ENCODE data around the gene SIPA1.
"Not testable (repeated sequence)": the region's sequence is repeated elsewhere in the genome, so short reads cannot be mapped to it uniquely, and the experiment has no call there.

The SIPA1 gene

DNA sequence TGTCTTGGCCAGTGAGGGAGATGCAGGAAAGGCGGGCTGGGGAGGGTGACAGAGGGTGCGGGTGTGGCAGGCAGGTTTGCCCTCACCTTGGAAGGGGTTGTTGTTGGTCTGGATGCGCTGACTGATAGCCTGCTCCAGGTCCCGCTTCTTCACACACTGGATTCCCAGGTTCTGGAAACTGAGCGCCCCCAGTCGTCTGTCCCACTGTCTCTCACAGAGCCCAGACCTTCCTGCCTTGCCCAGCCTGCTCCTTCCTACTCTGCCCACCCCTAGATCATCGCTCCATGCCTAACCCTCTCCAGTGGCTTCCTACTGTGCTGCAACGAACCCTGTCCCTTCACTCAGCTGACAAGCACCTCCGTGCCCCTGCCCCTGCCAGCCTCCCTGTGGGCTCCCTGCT lies 22.1 kb downstream of the SIPA1 start:
- DNase-seq (ENCODE audit: low read depth): no peak

DNA sequence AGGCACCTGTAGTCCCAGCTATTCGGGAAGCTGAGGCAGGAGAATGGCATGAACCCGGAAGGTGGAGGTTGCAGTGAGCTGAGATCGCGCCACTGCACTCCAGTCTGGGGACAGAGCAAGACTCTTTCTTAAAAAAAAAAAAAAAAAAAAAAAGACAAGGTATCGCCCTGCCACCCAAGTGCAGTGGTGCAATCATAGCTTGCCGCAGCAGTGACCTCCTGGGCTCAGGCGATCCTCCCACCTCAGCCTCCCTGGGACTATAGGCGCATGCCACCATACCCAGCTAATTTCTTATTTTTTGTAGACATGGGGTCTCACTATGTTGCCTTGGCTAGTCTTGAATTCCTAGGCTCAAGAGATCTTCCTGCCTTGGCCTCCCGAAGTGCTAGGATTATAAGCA lies 23.0 kb downstream of the SIPA1 start:
- not testable (repeated sequence) for DNase-seq (ENCODE audit: low read depth)

DNA sequence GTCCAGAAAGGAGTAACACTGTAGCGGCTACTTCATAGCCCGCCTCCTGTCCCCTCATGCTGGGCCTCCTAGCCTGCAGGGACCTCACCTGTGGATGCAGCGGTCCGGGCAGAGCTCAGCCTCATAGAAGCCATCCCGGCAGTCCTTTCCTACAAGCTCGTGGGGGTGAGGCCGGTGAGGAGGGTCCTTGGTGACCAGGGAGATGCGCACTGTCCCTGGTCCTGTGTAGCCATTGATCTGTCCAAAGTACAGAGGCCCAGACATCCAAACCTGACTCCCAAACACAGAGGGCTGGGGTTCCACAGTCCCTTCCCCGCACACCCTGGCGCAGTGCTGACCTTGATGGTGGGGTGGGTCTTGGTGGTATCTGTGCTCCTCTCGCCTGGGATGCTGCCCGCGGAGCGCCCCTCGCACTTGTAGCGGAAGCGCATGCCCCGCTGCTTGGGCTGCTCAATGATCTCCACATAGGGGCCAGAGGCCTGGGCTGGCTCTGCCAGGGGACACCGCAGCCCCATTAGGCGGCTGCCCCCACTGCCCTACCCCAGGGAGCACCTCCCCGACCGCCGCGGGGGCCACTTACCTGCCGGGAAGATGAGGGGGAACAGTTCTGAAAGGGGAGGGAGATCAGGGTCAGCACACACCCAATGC lies 23.8 kb downstream of the SIPA1 start:
- no peak for DNase-seq (ENCODE audit: low read depth)

DNA sequence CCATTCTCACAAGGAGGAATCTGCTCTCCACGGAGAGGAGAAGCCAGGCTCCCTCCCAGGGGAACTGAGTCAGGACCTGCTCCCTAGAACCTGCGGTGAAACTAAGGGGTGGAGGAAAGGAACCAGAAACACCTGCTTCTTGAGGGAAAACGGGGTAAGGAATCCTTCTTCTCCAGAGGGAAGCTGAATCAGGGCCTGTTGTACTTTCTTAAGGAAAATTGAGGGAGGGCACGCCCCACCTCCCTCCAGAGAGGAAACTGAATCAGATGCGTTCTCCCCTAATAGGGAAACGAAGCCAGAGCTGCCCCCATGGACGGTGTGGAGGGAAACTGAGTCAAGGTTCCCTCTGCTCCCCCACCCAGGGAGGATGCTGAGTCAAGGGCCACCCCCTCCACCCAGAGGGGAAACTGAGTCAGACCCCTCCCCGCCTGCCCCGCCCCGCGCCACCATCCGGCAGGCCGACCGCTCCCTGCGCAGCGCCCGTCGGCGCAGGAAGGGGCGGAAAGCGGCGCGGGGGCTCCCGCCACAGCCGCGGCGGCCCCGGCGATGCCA lies 24.4 kb downstream of the SIPA1 start:
- peak; percentile 19 for DNase-seq (ENCODE audit: low read depth)

DNA sequence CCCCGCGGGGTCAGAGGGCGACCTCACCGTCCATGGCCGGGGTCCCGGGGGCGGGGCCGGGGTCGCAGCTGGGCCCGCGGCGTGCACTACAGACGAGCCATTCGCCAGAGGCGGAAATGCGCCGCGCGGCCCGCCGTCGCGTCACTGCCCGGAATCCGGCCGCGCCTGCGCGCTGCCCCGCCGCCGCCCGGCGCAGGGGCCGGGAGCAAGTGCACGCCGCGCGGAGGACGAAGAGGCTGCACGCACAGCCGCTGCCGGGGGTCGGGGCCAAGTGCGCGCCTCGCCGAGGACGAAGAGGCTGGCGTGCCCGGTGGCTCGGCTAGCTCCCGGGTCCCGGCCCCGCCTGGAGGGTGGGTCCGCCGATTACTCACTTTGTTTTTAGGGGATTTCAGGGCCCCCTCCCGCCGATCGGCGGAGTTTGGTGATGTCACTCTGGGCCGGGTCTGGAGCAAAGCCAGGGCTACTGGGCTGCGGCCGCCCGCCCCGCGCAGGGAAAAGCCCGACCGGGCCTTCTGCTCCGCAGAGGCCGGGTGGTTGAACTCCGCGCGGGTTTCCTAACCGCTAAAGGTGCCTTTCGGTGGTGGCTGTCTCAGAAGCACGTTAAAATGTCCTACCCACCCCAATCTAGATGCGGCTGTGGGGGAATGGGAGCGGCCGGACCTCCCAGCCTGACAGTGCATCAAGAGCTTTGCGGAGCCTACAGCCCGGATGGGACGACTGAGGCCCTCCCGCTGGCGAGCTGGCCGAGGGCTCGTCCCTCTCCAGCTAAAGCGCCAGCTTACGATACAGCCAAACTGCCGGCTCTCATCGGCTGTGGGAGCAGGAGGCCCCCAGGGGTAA lies 25.1 kb downstream of the SIPA1 start, which contains the start of gene RELA:
Gene RELA, minus strand, starts transcription at position 118 of the 840 bp plus-strand sequence. Its CDS starts 84 bp downstream, at position 34.
- peak; percentile 94 for DNase-seq (ENCODE audit: low read depth)

DNA sequence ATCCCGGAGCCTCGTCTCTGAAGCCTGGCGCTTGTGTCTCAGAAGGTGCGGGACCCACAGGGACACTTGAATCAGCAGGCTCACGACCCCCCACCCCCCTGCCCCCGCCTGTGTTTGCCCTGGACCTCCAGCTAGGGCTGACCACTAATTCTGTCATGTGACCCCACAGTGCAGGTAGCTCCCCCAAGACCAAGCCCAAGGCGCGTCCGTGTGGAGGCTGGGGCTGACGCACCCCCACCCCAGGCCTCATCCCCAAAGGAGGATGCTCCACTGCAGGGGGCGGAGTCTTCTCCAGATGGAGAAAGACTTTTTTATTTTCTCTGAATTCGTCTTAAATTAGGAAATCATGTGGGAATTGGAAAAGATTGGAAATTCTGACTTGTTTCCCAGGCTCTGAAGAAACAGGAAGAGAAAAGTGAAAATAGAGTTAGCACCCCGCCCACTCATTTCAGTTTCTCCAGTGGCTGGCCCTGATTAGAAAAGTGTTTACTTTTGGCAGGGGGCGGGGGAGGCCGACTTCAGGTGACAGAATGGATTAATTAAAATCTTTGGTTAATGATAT lies 25.8 kb downstream of the SIPA1 start:
- DNase-seq (ENCODE audit: low read depth): peak; percentile 66

DNA sequence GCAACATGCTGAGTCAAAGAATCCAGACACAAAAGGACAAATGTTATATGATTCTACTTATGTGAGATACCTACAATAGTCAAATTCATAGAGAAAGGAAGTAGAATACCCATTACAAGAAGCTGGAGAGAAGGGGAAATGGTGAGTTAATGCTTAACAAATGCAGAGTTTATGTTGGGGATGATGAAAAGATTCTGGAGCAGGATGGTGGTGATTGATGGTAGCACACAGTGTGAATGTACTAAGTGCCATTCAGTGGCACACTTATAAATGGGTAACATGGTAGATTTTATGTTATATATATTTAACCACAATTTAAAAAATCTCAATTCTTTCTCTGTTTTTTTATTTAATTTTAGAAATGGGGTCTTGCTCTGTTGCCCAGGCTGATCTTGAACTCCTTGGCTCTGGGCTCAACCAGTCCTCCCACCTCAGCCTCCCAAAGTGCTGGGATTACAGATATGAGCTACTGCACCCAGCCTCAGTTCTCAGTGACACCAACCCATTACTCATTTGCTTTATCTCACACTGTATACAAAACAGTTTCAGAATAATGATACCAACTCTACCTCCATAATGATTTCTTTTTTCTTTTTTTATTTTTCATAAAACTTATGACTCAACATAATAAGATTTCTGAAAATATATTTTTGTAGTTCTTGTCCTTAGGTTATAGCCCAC lies 34.4 kb downstream of the SIPA1 start:
- DNase-seq (ENCODE audit: low read depth): no peak

DNA sequence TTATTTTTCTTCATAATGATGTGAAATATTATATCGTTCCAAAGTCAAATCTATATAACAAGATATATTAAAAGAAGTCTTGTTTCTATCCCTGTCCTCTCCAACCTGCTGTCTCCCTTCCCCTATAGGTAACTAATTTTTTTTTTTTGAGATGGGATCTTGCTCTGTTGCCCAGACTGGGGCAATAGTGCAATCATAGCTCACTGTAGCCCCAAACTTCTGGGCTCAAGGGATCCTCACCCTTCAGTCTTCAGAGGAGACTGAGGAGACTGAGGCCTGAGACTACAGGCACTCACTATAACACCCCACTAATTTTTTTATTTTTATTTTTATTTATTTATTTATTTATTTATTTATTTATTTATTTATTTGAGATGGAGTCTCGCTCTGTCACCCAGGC lies 35.1 kb downstream of the SIPA1 start:
- DNase-seq (ENCODE audit: low read depth): no peak

DNA sequence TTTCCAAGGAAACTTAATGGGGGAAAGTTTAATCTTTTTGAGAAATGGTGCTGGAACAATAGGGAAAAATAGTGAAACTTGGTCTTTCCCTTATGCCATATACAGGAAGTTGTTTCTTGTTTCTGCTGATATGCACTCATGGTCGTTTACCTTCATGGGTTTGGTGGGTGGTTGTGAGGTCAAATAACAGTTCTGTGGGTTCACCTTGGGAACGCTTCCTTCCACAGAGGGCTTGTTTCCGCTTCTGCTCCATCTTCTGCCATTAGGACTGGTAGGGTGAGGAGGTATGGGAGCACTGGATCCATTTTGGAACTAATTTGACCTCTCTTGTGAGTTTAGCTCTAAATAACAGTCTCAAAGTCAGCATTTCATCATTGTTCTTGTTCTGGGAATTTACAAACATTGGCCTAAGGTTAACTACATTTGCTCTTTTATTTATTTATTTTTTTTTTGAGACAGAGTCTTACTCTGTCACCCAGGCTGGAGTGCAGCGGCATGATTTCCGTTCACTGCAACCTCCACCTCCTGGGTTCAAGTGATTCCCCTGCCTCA lies 42.4 kb downstream of the SIPA1 start:
- no peak for DNase-seq (ENCODE audit: low read depth)

DNA sequence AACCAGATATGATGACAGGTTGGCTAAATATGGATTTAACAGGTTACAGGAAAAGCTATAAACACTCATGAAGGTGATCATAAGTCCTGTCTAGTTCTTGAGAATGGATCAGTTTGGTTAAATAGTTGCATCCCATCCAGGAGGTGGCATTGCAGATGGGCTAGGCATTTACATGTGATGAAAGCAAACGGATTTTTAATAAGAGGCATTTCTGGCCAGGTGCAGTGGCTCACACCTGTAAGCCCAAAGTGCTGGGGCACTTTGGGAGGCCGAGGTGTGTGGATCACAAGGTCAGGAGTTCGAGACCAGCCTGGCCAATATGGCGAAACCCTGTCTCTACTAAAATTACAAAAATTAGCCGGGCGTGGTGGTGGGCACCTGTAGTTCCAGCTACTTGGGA lies 45.6 kb downstream of the SIPA1 start:
- not testable (repeated sequence) for DNase-seq (ENCODE audit: low read depth)

DNA sequence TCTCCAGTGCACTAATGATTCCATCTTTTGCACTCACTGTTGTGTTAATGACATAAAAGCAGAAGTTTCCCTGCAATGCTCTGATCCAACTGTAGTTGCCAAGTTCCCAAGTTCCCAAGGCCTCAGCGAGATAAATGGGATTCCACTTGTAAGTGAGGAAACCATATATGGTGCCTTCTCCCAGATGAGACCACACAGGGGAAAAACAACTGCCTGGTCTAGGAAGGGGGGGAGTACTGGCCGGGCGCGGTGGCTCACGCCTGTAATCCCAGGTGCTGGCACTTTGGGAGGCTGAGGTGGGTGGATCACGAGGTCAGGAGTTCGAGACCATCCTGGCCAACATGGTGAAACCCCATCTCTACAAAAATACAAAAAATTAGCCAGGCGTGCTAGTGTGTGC lies 48.1 kb downstream of the SIPA1 start:
- no peak for DNase-seq (ENCODE audit: low read depth)

DNA sequence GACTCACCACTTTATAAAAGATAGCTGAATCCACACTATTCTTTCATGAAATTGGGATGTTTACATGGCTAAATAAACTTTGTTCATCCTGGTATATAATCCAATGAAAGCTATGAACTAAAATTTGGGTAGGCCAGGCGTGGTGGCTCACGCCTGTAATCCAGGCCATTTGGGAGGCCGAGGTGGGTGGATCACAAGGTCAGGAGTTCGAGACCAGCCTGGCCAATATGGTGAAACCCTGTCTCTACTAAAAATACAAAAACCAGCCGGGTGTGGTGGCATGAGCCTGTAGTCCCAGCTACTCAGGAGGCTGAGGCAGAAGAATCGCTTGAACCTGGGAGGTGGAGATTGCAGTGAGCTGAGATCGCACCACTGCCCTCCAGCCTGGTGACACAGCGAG lies 53.9 kb downstream of the SIPA1 start:
- not testable (repeated sequence) for DNase-seq (ENCODE audit: low read depth)

DNA sequence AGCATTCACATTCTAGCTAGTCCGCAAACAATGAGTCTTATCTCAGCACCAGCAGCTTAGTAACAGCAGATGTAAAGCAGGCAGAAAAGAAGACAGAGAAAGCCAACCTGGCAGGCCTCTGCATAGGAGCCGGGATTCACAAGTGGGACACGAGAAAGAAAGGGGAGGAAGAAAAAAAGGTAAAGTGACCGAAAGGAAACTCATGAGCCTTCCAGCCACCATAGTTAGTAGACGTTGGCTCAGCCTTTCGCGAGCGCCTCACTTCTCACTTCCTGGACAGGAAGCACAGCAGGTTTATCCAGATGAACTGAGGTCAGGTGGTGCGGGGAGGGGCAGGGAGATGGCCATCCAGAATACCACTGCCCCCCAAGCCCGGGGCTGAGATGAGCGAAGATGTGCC lies 54.5 kb downstream of the SIPA1 start:
- no peak for DNase-seq (ENCODE audit: low read depth)

DNA sequence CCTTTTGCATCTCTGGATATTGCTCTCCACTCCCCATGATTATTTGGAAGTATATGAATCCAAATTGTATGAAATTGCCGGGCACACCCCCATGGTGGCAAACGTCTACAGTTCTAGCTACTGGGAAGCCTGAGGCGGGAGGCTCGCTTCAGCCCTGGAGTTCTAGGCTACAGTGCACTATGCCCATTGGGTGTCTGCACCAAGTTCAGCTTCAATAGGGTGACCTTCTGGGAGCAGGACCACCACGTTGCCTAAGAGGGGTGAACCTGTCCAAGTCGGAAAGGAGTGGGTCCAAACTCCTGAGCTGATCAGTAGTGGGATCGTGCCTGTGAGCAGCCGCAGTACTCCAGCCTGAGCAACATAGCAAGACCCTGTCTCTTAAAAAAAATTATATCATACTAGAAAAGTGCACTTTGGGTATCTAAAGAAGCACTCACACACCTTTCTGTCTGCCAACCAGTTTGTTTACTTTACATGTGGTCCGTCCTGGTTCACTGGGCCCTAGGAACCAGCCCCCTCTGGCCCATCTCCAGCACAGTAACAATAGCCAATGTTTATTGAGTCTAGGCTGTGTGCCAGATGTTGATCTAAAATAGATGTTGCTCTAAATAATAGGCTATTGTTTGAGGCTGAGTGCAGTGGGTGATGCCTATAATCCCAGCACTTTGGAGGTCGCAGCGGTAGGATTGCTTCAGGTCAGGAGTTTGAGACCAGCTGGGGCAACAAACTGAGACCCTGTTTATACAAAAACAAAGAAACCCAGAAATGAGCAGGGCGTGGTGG lies 57.7 kb downstream of the SIPA1 start:
- DNase-seq (ENCODE audit: low read depth): no peak

DNA sequence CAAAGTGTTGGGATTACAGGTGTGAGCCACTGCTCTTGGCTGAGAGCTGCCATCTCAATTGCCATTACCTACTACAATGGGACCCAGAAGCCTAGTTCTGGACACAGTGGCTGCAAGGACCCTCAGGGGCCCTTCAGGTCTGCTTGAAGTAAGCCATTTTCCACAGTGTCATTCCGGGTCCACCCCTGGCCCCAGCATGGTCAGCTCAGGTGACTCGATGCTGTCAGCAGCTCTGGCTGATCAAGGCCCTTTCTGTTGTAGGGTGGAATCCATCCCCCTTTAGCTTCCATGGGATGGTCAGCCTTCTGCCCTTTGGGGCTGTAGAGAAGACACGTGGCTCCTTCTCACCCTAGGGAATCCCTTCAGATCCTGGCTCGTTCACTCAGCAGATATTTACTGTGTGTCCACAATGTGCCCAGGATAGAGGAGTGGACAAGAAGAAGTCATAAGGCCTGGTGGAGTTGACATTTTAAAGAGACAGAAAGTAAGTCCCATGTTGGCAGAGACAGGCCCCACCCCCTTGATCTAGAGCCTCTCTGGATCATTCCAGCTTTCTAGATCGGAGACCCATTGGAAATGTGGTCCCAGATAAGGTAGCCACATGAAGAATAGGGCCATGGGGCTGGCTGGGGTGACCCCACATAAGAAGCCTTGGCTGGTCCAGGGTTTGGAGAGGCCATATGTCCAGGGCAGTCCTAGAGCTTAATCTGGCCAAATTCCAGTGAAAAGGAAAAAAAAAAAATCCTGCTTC lies 59.1 kb downstream of the SIPA1 start:
- no peak for DNase-seq (ENCODE audit: low read depth)

DNA sequence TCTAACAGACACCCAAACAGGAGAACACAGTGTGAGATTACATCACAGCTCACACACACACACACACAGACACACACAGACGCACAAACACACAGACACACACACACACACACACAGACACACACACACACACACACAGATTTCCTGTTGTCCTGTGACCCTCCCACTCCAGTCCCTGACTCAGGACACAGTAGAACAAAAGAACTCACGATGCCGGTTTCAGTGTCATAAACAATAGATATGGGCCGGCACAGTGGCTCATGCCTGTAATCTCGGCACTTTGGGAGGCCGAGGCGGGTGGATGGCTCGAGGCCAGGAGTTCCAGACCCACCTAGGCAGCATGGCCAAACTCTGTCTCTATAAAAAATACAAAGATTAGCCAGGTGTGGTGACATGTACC lies 60.3 kb downstream of the SIPA1 start:
- DNase-seq (ENCODE audit: low read depth): no peak

DNA sequence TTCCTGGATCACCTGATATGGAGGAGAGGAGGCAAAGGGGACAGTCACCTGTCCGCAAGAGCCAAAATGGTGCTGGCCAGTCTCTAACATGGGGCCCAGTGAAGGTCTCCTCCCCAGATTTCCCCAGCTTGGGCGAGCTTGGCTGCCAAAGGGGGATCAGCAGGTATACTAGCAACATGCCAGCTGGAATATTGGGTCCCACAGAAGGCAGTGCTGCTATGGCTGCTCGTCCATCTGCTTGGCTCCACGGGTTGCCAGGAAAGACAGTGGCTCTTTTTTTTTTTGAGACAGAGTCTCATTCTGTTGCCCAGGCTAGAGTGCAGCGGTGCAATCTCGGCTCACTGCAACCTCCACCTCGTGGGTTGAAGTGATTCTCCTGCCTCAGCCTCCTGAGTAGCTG lies 61.4 kb downstream of the SIPA1 start:
- DNase-seq (ENCODE audit: low read depth): no peak

DNA sequence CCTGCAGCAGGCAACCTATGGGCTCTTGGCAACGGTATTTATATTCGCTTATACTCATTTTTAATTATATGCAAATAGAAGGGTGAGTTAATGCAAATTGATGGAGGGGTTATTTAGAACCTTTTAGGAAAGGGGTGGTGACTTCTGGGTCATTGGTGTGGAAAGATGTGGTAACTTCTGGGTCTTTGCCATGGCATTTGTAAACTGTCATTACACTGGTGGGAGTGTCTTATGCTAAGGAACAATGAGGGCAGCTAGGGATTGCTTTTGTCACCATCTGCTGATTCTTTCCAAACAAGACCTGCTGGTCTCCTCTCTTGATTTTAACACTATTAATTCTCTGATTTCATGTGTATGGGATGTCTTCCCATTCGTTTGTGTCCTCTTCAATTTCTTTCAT lies 62.5 kb downstream of the SIPA1 start:
- no peak for DNase-seq (ENCODE audit: low read depth)

Measured in EH (cell line).